ENCODE results near the gene RNF183. TPM values are rescaled to one million over a fixed set of nuclear protein-coding genes. Genes with fewer than 3 reads are reported as not detected.

Gene RNF183
- total and polyA plus RNA-seq, 2 donors (not counting 1 experiment from before 2014, with no cell fraction given), result not detected

DNA sequence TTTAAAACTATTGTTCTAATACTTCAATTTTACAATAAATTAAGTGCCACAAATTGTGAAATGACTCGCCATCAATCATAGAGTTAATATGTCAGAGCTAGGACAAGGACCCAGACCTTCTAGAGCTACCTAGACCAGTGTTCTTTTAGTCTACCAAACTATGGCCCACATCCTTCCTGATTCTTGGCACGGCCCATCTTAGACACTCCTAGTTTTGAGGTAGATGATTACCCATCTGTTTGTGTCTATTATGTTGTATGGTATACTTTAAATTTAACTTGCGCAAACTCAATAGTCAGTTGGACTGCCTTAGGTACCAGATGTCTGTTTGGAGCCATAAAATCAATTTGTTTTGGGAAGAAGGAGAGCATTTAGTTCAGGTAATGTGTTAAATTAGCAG is 45.3 kb downstream of the RNF183 start:
- Histone ChIP-seq H3K27me3 (ENCODE audit: control insufficient read depth, insufficient read depth, low read length) (no peaks in the 10 kb centered on the region), H3K36me3 (ENCODE audit: control insufficient read depth, insufficient read depth, low read length) (peaks cover 9% of the 10 kb centered on the region), H3K4me1 (ENCODE audit: control insufficient read depth, extremely low read depth, insufficient read depth, low read length) (no peaks in the 10 kb centered on the region), H3K4me2 (ENCODE audit: extremely low read depth, insufficient read depth, low read length) (no peak overlapping the region), H3K79me2 (ENCODE audit: control insufficient read depth, insufficient read depth, low read length) (no peaks in the 10 kb centered on the region), H2AFZ (ENCODE audit: low read length) (no peak overlapping the region), H3K9ac (ENCODE audit: insufficient read depth, low read length) (no peak overlapping the region), H4K20me1 (ENCODE audit: control insufficient read depth, extremely low read depth, insufficient read depth, low read length) (no peaks in the 10 kb centered on the region), H3K4me3 (replicated peaks in 1 of 4; ENCODE audit: control extremely low read depth in 1 of 4, insufficient read depth in 1 of 4, low read depth in 3 of 4, low read length in 4 of 4) (no peak overlapping the region), H3K9me3 (ENCODE audit: control insufficient read depth, insufficient read depth, low read depth, low read length) (no peaks in the 10 kb centered on the region), H3K27ac (ENCODE audit: insufficient read depth, low read length) (no peak overlapping the region)
- no peak for TF ChIP-seq EZH2 (IDR thresholded peaks at IDR 0.05; ENCODE audit: low read length, missing control alignments)
- TF ChIP-seq, protein P1, sequence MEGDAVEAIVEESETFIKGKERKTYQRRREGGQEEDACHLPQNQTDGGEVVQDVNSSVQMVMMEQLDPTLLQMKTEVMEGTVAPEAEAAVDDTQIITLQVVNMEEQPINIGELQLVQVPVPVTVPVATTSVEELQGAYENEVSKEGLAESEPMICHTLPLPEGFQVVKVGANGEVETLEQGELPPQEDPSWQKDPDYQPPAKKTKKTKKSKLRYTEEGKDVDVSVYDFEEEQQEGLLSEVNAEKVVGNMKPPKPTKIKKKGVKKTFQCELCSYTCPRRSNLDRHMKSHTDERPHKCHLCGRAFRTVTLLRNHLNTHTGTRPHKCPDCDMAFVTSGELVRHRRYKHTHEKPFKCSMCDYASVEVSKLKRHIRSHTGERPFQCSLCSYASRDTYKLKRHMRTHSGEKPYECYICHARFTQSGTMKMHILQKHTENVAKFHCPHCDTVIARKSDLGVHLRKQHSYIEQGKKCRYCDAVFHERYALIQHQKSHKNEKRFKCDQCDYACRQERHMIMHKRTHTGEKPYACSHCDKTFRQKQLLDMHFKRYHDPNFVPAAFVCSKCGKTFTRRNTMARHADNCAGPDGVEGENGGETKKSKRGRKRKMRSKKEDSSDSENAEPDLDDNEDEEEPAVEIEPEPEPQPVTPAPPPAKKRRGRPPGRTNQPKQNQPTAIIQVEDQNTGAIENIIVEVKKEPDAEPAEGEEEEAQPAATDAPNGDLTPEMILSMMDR (conservative IDR thresholded peaks at IDR 0.05 in 1 of 2, IDR thresholded peaks at IDR 0.05 in 1 of 2; ENCODE audit: low read depth in 1 of 2, low read length in 2 of 2), result no peak
- no peak for DNase-seq (ENCODE audit: low read depth in 2 of 2)

DNA sequence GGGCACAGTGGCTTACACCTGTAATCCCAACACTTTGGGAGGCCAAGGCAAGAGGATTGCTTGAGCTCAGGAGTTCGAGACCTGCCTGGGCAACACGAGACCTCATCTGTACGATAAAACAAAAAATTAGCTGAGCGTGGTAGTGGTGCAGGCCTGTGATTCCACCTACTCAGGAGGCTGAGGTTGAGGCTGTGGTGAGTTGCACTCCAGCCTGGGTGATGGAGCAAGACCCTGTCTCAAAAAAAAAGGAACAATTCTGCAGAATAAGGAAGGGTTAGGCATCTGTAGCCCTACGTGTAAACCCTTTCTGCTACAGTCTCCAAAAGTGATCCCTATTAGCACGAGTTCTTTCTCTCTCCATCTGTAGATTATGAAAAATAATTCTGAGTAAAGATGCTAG is 47.7 kb downstream of the RNF183 start:
- no peak overlapping the region for H3K9ac ChIP-seq (ENCODE audit: insufficient read depth, low read length)
- no peaks in the 10 kb centered on the region for H4K20me1 ChIP-seq (ENCODE audit: control insufficient read depth, extremely low read depth, insufficient read depth, low read length)
- TF ChIP-seq, protein P1 (conservative IDR thresholded peaks at IDR 0.05 in 1 of 2, IDR thresholded peaks at IDR 0.05 in 1 of 2; ENCODE audit: low read depth in 1 of 2, low read length in 2 of 2), result no peak
- no peak for TF ChIP-seq EZH2 (IDR thresholded peaks at IDR 0.05; ENCODE audit: low read length, missing control alignments)
- no peak overlapping the region for H3K27ac ChIP-seq (ENCODE audit: insufficient read depth, low read length)
- H3K9me3 ChIP-seq (ENCODE audit: control insufficient read depth, insufficient read depth, low read depth, low read length), result no peaks in the 10 kb centered on the region
- no peak for DNase-seq (ENCODE audit: low read depth in 2 of 2)
- no peaks in the 10 kb centered on the region for H3K79me2 ChIP-seq (ENCODE audit: control insufficient read depth, insufficient read depth, low read length)
- H3K4me3 ChIP-seq (replicated peaks in 1 of 4; ENCODE audit: control extremely low read depth in 1 of 4, insufficient read depth in 1 of 4, low read depth in 3 of 4, low read length in 4 of 4), result no peak overlapping the region
- no peaks in the 10 kb centered on the region for H3K4me1 ChIP-seq (ENCODE audit: control insufficient read depth, extremely low read depth, insufficient read depth, low read length)
- H3K36me3 ChIP-seq (ENCODE audit: control insufficient read depth, insufficient read depth, low read length), result peaks cover 9% of the 10 kb centered on the region
- H3K4me2 ChIP-seq (ENCODE audit: extremely low read depth, insufficient read depth, low read length), result no peak overlapping the region
- H3K27me3 ChIP-seq (ENCODE audit: control insufficient read depth, insufficient read depth, low read length), result no peaks in the 10 kb centered on the region
- H2AFZ ChIP-seq (ENCODE audit: low read length), result no peak overlapping the region

DNA sequence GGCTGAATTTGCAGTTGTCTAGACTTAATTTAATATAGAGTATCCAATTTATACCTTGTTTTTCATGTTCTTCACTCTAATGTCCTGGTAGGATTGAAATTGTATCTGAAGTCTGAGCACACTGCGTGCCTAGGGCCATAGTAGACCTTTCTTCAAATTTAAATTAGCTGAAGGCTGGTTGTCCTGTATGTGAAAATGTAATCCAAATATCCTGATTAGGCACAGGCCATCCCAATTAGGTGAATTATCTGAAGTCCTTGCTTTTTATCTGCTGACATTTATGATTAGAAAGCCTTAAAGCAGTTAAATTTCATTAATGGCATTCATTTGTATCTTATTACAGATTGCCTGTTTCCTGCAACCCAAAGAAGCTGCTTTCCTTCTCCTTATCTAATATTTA is 48.2 kb downstream of the RNF183 start:
- H3K27me3 ChIP-seq (ENCODE audit: control insufficient read depth, insufficient read depth, low read length), result no peaks in the 10 kb centered on the region
- DNase-seq (ENCODE audit: low read depth in 2 of 2), result no peak
- H4K20me1 ChIP-seq (ENCODE audit: control insufficient read depth, extremely low read depth, insufficient read depth, low read length), result no peaks in the 10 kb centered on the region
- H3K4me1 ChIP-seq (ENCODE audit: control insufficient read depth, extremely low read depth, insufficient read depth, low read length), result no peaks in the 10 kb centered on the region
- H3K79me2 ChIP-seq (ENCODE audit: control insufficient read depth, insufficient read depth, low read length), result no peaks in the 10 kb centered on the region
- no peak overlapping the region for H3K27ac ChIP-seq (ENCODE audit: insufficient read depth, low read length)
- no peak for TF ChIP-seq EZH2 (IDR thresholded peaks at IDR 0.05; ENCODE audit: low read length, missing control alignments)
- TF ChIP-seq, protein P1 (conservative IDR thresholded peaks at IDR 0.05 in 1 of 2, IDR thresholded peaks at IDR 0.05 in 1 of 2; ENCODE audit: low read depth in 1 of 2, low read length in 2 of 2), result no peak
- no peak overlapping the region for H3K4me3 ChIP-seq (replicated peaks in 1 of 4; ENCODE audit: control extremely low read depth in 1 of 4, insufficient read depth in 1 of 4, low read depth in 3 of 4, low read length in 4 of 4)
- no peak overlapping the region for H3K9ac ChIP-seq (ENCODE audit: insufficient read depth, low read length)
- peaks cover 5% of the 10 kb centered on the region for H3K36me3 ChIP-seq (ENCODE audit: control insufficient read depth, insufficient read depth, low read length)
- H3K4me2 ChIP-seq (ENCODE audit: extremely low read depth, insufficient read depth, low read length), result no peak overlapping the region
- no peaks in the 10 kb centered on the region for H3K9me3 ChIP-seq (ENCODE audit: control insufficient read depth, insufficient read depth, low read depth, low read length)
- H2AFZ ChIP-seq (ENCODE audit: low read length), result no peak overlapping the region
